Calu3 (cell line): ENCODE results near the gene BABAM1. TPM values are rescaled to one million over a fixed set of nuclear protein-coding genes. Genes with fewer than 3 reads are reported as not detected.
A peak's percentile ranks its signal among the peaks of the same experiment; 100 is the strongest.

Experiments used
- BruUV-seq: library from RNA; stranded (reverse); fragments of 400-500 nt; replicated peaks from 2 replicates; lab custom pipeline; 2021; lab: Mats Ljungman, UMichigan
- CTCF ChIA-PET: fragments of 300-600 bp; sonication (Branson Sonifier 250); formaldehyde crosslinking; loops from one replicate; lab custom pipeline; 2022; ENCODE audit warnings: antibody characterized with exemption; lab: Charles Lee
- DNase-seq: peaks from one replicate; pipeline ENCODE4 v3.0.0; 2022
- H3K27ac Mint-ChIP-seq: one replicate; pipeline ENCODE4 v1.8.0; 2022; ENCODE audit warnings: mixed read lengths; ENCODE audit not compliant: unreplicated experiment
- H3K27me3 Mint-ChIP-seq: one replicate; pipeline ENCODE4 v1.8.0; 2022; ENCODE audit warnings: mixed read lengths; ENCODE audit not compliant: unreplicated experiment
- H3K36me3 Mint-ChIP-seq: one replicate; pipeline ENCODE4 v1.8.0; 2022; ENCODE audit warnings: mild to moderate bottlenecking, moderate library complexity, mixed read lengths; ENCODE audit not compliant: insufficient read depth, unreplicated experiment
- H3K4me1 Mint-ChIP-seq: one replicate; pipeline ENCODE4 v1.8.0; 2022; ENCODE audit warnings: mild to moderate bottlenecking, low read depth, mixed read lengths; ENCODE audit not compliant: unreplicated experiment
- H3K4me3 Mint-ChIP-seq: one replicate; pipeline ENCODE4 v1.8.0; 2022; ENCODE audit warnings: mild to moderate bottlenecking, low read depth, moderate library complexity, mixed read lengths; ENCODE audit not compliant: unreplicated experiment
- H3K9me3 Mint-ChIP-seq: one replicate; pipeline ENCODE4 v1.8.0; 2022; ENCODE audit warnings: low read depth, mixed read lengths; ENCODE audit not compliant: unreplicated experiment
- intact Hi-C: fragments of 100-400 bp; cut with micrococcal nuclease; formaldehyde crosslinking; loops from one replicate; pipeline ENCODE4 v1.10.0; 2022; ENCODE audit not compliant: unreplicated experiment
- total RNA-seq: library from RNA; stranded (reverse); gene quantifications from 2 replicates; pipeline ENCODE4 v1.2.3, GENCODE V29; 2022
- TF ChIP-seq, protein P1 (sequence below): fragments of 200-600 bp; IDR thresholded peaks from one replicate; pipeline ENCODE4 v1.8.0; 2022; ENCODE audit warnings: antibody characterized with exemption; ENCODE audit not compliant: unreplicated experiment

The BABAM1 gene
- total RNA-seq, 1 experiment from 2014 or later: 75.2 TPM

DNA sequence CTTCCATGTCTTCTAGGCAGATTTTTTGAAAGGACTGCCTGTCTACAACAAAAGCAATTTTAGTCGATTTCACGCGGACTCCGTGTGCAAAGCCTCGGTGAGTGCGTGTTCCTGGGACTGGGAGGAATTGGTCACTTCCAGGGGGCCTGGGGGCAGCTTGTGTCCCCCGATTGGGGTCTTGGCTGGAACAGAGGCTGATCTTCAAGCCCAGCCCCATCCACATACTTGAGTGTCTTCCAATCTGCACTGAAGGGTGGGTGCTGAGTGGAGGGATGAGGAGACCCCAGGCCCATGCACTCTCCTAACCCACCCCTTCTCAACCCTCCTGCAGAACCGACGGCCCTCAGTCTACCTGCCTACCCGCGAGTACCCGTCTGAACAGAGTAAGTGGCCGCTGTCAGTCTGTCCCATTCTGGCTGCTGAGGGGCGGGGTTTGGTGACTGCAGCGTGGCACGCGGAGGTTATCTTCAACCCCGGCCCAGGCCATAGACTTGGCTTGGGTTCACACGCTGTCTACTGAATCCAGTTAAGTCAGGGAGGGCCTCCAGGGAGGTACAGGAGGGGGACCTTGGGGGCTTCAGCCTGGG, 46.9 kb downstream of the BABAM1 start:
- Mint-ChIP-seq H3K4me1 (peaks cover 10% of the 10 kb centered on the region), H3K4me3 (no peak overlapping the region), H3K27me3 (no peaks in the 10 kb centered on the region), H3K36me3 (peaks cover 73% of the 10 kb centered on the region), H3K9me3 (no peaks in the 10 kb centered on the region), H3K27ac (no peak overlapping the region)
- CTCF ChIA-PET: no interaction called here
- BruUV-seq: no TSS peak
- TF ChIP-seq, protein P1, sequence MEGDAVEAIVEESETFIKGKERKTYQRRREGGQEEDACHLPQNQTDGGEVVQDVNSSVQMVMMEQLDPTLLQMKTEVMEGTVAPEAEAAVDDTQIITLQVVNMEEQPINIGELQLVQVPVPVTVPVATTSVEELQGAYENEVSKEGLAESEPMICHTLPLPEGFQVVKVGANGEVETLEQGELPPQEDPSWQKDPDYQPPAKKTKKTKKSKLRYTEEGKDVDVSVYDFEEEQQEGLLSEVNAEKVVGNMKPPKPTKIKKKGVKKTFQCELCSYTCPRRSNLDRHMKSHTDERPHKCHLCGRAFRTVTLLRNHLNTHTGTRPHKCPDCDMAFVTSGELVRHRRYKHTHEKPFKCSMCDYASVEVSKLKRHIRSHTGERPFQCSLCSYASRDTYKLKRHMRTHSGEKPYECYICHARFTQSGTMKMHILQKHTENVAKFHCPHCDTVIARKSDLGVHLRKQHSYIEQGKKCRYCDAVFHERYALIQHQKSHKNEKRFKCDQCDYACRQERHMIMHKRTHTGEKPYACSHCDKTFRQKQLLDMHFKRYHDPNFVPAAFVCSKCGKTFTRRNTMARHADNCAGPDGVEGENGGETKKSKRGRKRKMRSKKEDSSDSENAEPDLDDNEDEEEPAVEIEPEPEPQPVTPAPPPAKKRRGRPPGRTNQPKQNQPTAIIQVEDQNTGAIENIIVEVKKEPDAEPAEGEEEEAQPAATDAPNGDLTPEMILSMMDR: no peak
- intact Hi-C loops: no loop called here
- no peak for DNase-seq

DNA sequence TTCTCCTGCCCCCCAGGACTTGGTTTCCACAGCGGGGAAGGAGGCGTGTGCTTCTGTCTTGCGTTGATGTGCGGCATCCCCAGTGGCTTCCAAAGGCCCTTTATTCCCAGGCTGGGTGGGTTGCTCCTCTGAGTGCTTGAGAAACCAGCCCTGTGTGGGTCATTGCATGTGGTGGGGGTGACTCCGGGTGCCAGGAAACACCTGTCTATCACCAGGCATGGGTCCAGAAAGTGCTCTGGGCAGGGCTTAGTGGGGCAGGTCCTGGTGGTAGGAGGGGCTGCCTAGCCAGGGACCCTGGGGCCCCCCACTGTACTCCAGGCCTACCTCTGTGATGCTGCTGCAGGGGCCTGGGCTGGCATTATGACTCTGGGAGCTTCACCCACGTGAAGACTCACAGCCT, 51.7 kb downstream of the BABAM1 start:
- BruUV-seq: no TSS peak
- Mint-ChIP-seq H3K4me1 (no peaks in the 10 kb centered on the region), H3K4me3 (no peak overlapping the region), H3K27me3 (no peaks in the 10 kb centered on the region), H3K9me3 (no peaks in the 10 kb centered on the region), H3K36me3 (peaks cover 59% of the 10 kb centered on the region), H3K27ac (no peak overlapping the region)
- intact Hi-C loops: no loop called here
- TF ChIP-seq, protein P1: no peak
- no peak for DNase-seq
- CTCF ChIA-PET: no interaction called here

DNA sequence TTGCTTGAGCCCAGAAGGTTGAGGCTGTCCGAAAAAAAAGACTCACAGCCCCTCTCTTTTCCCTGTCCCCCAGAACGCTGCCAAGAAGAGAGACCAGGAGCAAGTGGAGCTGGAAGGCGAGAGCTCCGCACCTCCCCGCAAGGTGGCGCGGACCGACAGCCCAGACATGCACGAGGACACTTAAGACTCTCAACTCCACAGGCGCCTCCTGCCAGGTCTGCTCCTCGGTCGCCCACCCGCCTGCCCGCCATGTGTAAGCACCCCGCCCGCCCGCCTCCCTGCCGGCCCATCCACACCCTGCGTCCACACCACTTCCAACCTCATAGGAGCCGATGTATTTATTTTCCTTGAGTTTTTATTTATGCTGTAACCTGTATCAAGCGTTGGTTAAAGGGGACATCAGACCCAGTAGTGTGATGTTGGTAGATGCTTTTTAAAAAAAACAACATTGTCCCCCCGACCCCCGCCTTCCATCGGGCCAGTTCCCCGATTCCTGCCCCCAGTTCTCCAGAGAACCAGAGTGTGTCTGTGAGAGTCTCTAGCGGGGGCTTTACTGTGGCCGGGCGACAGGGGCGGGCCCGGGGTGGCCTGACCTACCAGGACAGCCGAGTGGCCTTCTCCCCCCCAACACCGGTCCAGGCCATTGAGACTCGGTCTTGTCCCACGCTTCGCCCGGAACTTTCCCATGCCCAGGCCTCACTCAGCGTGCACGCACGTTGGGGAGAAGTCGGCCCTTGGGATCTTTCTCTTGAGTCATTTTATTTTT, 52.4 kb downstream of the BABAM1 start:
- peaks cover 54% of the 10 kb centered on the region for H3K36me3 Mint-ChIP-seq
- DNase-seq: no peak
- TSS peak; percentile 40 for BruUV-seq
- no peak overlapping the region for H3K4me3 Mint-ChIP-seq
- no peak overlapping the region for H3K27ac Mint-ChIP-seq
- no peaks in the 10 kb centered on the region for H3K27me3 Mint-ChIP-seq
- no peaks in the 10 kb centered on the region for H3K9me3 Mint-ChIP-seq
- no peaks in the 10 kb centered on the region for H3K4me1 Mint-ChIP-seq
- CTCF ChIA-PET: no interaction called here
- intact Hi-C loops: no loop called here
- TF ChIP-seq, protein P1: no peak

DNA sequence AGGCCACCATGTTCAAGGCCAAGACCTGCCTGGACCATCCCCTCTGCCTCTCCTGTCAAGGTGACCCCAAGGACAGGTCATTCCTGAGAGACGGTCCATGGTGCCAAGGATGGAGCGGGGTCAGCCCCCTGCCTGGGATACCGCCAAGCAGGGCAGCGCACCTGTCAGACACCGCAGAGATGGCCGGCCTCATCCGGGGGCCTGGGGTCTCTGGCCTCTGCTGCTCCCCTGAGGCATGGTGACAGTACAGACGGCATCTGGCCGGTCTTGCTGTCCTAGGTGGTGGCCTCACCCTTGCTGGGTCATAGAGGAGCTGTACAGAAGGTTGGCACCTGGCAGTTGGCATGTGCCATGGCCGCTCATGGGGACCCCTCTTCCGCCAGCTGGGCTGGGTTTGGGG, 53.2 kb downstream of the BABAM1 start:
- no peaks in the 10 kb centered on the region for H3K27me3 Mint-ChIP-seq
- intact Hi-C loops: no loop called here
- CTCF ChIA-PET: no interaction called here

More for the DNA sequence above, 53.2 kb downstream of the BABAM1 start:
- Mint-ChIP-seq H3K9me3 (no peaks in the 10 kb centered on the region), H3K4me1 (no peaks in the 10 kb centered on the region), H3K4me3 (no peak overlapping the region), H3K27ac (no peak overlapping the region), H3K36me3 (peaks cover 53% of the 10 kb centered on the region)
- TF ChIP-seq, protein P1: no peak
- no TSS peak for BruUV-seq
- no peak for DNase-seq
